Neuronal stem cell (in vitro differentiated cells): Measurements from ENCODE around the gene CLTRN.

Source experiments
- DNase-seq: peaks from one replicate; pipeline ENCODE4 v3.0.0-alpha.2; 2013; ENCODE audit warnings: low spot score
- H2AFZ ChIP-seq: one replicate; pipeline ENCODE4 v1.6.1; 2013; ENCODE audit warnings: mild to moderate bottlenecking, low read length, inconsistent platforms
- H2AK5ac ChIP-seq: 2 replicates; pipeline ENCODE4 v1.6.1; 2013; ENCODE audit warnings: low read depth, mild to moderate bottlenecking, inconsistent platforms, low read length, moderate library complexity, mixed read lengths
- H2BK120ac ChIP-seq: 2 replicates; pipeline ENCODE4 v1.6.1; 2013; ENCODE audit warnings: low read depth, mild to moderate bottlenecking, inconsistent platforms, low read length, moderate library complexity, mixed read lengths
- H2BK12ac ChIP-seq: one replicate; pipeline ENCODE4 v1.6.1; 2013; ENCODE audit warnings: low read length, inconsistent platforms
- H2BK15ac ChIP-seq: 2 replicates; pipeline ENCODE4 v1.6.1; 2013; ENCODE audit warnings: mild to moderate bottlenecking, low read length, inconsistent platforms, mixed read lengths
- H2BK5ac ChIP-seq: one replicate; pipeline ENCODE4 v1.6.1; 2013; ENCODE audit warnings: inconsistent platforms, mild to moderate bottlenecking, low read length, moderate library complexity
- H3K14ac ChIP-seq: one replicate; pipeline ENCODE4 v1.6.1; 2013; ENCODE audit warnings: low read length, inconsistent platforms
- H3K18ac ChIP-seq: 2 replicates; pipeline ENCODE4 v1.6.1; 2013; ENCODE audit warnings: low read length, inconsistent platforms
- H3K23ac ChIP-seq: 2 replicates; pipeline ENCODE4 v1.6.1; 2013; ENCODE audit warnings: low read depth, mild to moderate bottlenecking, mixed read lengths, low read length, inconsistent platforms; ENCODE audit not compliant: poor library complexity
- H3K27ac ChIP-seq: replicated peaks from 3 replicates; pipeline ENCODE4 v1.5.1; 2013; ENCODE audit warnings: low read length, inconsistent platforms
- H3K27me3 ChIP-seq, 3 experiments: 2 replicates each; pipeline ENCODE4 v1.6.1; 2013; ENCODE audit warnings: low read length in 3 of 3, mild to moderate bottlenecking in 2 of 3, inconsistent platforms in 1 of 3, low read depth in 1 of 3, mixed read lengths in 1 of 3, moderate library complexity in 1 of 3; ENCODE audit not compliant: control insufficient read depth in 3 of 3, insufficient read depth in 3 of 3
- H3K36me3 ChIP-seq, 2 donors: replicated peaks in 1 of 2; 2 replicates each; pipeline ENCODE4 v1.6.1; 2013; ENCODE audit warnings: low read length in 2 of 2; ENCODE audit not compliant: control insufficient read depth in 2 of 2, insufficient read depth in 2 of 2
- H3K4ac ChIP-seq: 2 replicates; pipeline ENCODE4 v1.6.1; 2013; ENCODE audit warnings: inconsistent platforms, mild to moderate bottlenecking, low read length, moderate library complexity
- H3K4me1 ChIP-seq, 2 donors: 1 replicate in 1 of 2; 2 replicates in 1 of 2; pipeline ENCODE4 v1.6.1; 2013; ENCODE audit warnings: low read length in 2 of 2, low read depth in 1 of 2; ENCODE audit not compliant: control insufficient read depth in 2 of 2, insufficient read depth in 1 of 2
- H3K4me2 ChIP-seq: one replicate; pipeline ENCODE4 v1.6.1; 2013; ENCODE audit warnings: mild to moderate bottlenecking, low read length, inconsistent platforms; ENCODE audit not compliant: insufficient read depth, poor library complexity, severe bottlenecking
- H3K4me3 ChIP-seq, 2 donors: 2 replicates each; pipeline ENCODE4 v1.5.1; 2013; ENCODE audit warnings: low read length in 2 of 2, mild to moderate bottlenecking in 2 of 2, inconsistent platforms in 1 of 2, moderate library complexity in 1 of 2
- H3K79me1 ChIP-seq: one replicate; pipeline ENCODE4 v1.6.1; 2013; ENCODE audit warnings: low read depth, mild to moderate bottlenecking, inconsistent platforms, low read length, moderate library complexity
- H3K9ac ChIP-seq: one replicate; pipeline ENCODE4 v1.6.1; 2013; ENCODE audit warnings: mild to moderate bottlenecking, low read depth, low read length, inconsistent platforms; ENCODE audit not compliant: poor library complexity
- H3K9me3 ChIP-seq, 2 donors: replicated peaks in 1 of 2; 2 replicates each; pipeline versions ENCODE3 to v1.6.1; 2013; ENCODE audit warnings: low read length in 2 of 2, mild to moderate bottlenecking in 2 of 2, inconsistent platforms in 1 of 2, low read depth in 1 of 2, mixed read lengths in 1 of 2, moderate library complexity in 1 of 2; ENCODE audit not compliant: control insufficient read depth in 2 of 2, insufficient read depth in 1 of 2
- H4K8ac ChIP-seq: one replicate; pipeline ENCODE4 v1.6.1; 2013; ENCODE audit warnings: low read depth, mild to moderate bottlenecking, inconsistent platforms, low read length, moderate library complexity
- H4K91ac ChIP-seq: one replicate; pipeline ENCODE4 v1.6.1; 2013; ENCODE audit warnings: low read length, low read depth, mild to moderate bottlenecking, inconsistent platforms; ENCODE audit not compliant: poor library complexity
- WGBS, 2 donors: extraction: QIAGEN DNeasy Blood & Tissue Kit; methylation state at CpG; one replicate each; pipeline ENCODE4 v1.1.7; 2013; ENCODE audit warnings: missing lambda C conversion rate in 2 of 2, mixed read lengths in 1 of 2; ENCODE audit not compliant: insufficient read length in 2 of 2, insufficient replicate concordance in 1 of 2; ENCODE audit errors: extremely low coverage in 2 of 2; 5-methylcytosine and 5-hydroxymethylcytosine counted together

The CLTRN gene

DNA sequence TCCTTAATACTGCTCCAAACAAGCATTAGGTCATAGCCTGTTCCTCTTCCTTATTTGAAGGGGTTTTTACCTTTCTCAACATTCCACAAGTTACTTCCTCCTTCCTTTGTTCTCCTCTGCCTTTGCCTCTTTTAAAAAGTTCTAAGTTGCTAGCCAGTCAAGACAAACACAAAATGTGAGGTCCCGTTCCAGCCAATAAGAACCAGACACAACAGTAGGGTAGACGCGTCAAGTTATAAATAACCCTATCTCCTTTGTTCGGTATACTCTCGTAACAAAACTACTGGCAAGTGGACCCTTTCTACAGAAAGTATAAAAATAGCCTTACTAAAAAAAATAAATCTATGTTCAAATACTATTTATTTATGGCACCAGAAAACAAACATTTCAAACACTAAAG lies 57.5 kb downstream of the CLTRN start:
- no peak overlapping the region for H2BK120ac ChIP-seq

DNA sequence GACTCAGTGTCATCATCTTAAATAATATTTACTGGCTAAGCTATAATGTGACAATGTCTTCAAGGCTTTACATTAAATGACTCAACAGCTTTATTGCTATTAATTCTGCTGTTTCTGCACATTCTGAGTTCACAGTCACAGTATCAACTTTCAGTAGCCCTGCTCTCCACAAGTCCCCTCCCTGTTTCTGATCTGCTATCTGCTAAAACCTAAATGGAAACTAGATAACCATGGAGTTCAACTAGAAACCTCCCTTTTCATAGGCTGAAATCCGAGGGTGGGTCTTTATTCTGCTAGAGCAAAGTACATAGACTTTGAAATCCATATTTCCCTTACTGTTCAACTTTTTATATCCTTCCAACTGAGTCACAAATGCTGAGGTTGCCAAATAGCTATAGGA lies 58.5 kb downstream of the CLTRN start:
- no peaks in the 10 kb centered on the region for H3K9me3 ChIP-seq
- no peak overlapping the region for H2BK15ac ChIP-seq
- H2BK12ac ChIP-seq, result no peak overlapping the region
- H2BK120ac ChIP-seq, result no peak overlapping the region
- no CpG with 5 or more reads among the region's 1 CpG for whole genome bisulfite sequencing, 2 donors
- H3K4me3 ChIP-seq, result no peak overlapping the region
- H3K79me1 ChIP-seq, result no peaks in the 10 kb centered on the region
- H2AK5ac ChIP-seq, result no peak overlapping the region
- no peak overlapping the region for H3K18ac ChIP-seq
- H3K4ac ChIP-seq, result no peak overlapping the region
- H3K36me3 ChIP-seq, result no peaks in the 10 kb centered on the region
- no peak overlapping the region for H3K23ac ChIP-seq
- no peak overlapping the region for H4K91ac ChIP-seq
- H2BK5ac ChIP-seq, result no peak overlapping the region
- no peak overlapping the region for H3K9ac ChIP-seq
- H3K27me3 ChIP-seq, result no peaks in the 10 kb centered on the region
- no peak overlapping the region for H4K8ac ChIP-seq
- no peak overlapping the region for H3K4me2 ChIP-seq
- H3K14ac ChIP-seq, result no peak overlapping the region
- H3K27ac ChIP-seq, result no peak overlapping the region
- no peak for DNase-seq
- H3K4me1 ChIP-seq, result no peaks in the 10 kb centered on the region
- H2AFZ ChIP-seq, result no peak overlapping the region

More for the DNA sequence above, 57.5 kb downstream of the CLTRN start:
- no peak overlapping the region for H3K4me3 ChIP-seq
- H2AFZ ChIP-seq, result no peak overlapping the region
- H3K79me1 ChIP-seq, result no peaks in the 10 kb centered on the region
- no peak overlapping the region for H3K27ac ChIP-seq
- H3K27me3 ChIP-seq, result no peaks in the 10 kb centered on the region
- H3K4ac ChIP-seq, result no peak overlapping the region
- no peak overlapping the region for H2AK5ac ChIP-seq
- no peak overlapping the region for H4K91ac ChIP-seq
- no peaks in the 10 kb centered on the region for H3K9me3 ChIP-seq
- H3K18ac ChIP-seq, result no peak overlapping the region
- DNase-seq, result no peak
- H2BK15ac ChIP-seq, result no peak overlapping the region
- H2BK12ac ChIP-seq, result no peak overlapping the region
- H3K4me2 ChIP-seq, result no peak overlapping the region
- no peaks in the 10 kb centered on the region for H3K4me1 ChIP-seq
- no peaks in the 10 kb centered on the region for H3K36me3 ChIP-seq
- WGBS, 2 donors, result no CpG with 5 or more reads among the region's 5 CpGs
- H2BK5ac ChIP-seq, result no peak overlapping the region
- H3K14ac ChIP-seq, result no peak overlapping the region
- no peak overlapping the region for H4K8ac ChIP-seq
- H3K23ac ChIP-seq, result no peak overlapping the region
- no peak overlapping the region for H3K9ac ChIP-seq

DNA sequence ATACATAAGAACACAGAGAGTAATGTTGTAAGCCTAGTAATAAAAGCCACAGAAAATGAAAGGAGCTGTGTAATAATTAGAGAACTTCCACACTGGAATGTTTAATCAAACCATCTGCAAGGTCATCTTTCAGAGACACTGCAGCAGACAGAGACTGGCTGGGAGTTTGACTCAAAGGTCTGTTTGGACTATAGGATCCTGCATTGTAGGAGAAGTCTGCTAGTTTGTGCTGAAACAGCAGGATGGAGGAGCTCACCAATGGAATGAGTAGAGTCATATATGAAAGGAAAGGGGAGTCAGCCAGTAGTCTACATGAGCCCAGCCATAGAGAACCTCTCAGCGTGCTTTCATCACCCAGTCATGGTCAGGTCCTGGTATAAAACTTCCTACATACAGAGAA lies 59.4 kb downstream of the CLTRN start:
- H4K8ac ChIP-seq, result no peak overlapping the region
- H3K14ac ChIP-seq, result no peak overlapping the region
- no peak overlapping the region for H3K4me2 ChIP-seq
- no peak overlapping the region for H3K18ac ChIP-seq
- no peaks in the 10 kb centered on the region for H3K36me3 ChIP-seq
- H2BK120ac ChIP-seq, result no peak overlapping the region
- H2BK12ac ChIP-seq, result no peak overlapping the region
- H3K4ac ChIP-seq, result no peak overlapping the region
- H3K9me3 ChIP-seq, result no peaks in the 10 kb centered on the region
- WGBS, 2 donors, result no CpG with 5 or more reads among the region's 1 CpG
- H2AK5ac ChIP-seq, result no peak overlapping the region
- no peak overlapping the region for H3K23ac ChIP-seq
- H3K4me3 ChIP-seq, result no peak overlapping the region
- no peaks in the 10 kb centered on the region for H3K27me3 ChIP-seq
- no peak overlapping the region for H2AFZ ChIP-seq
- H2BK15ac ChIP-seq, result no peak overlapping the region
- no peak overlapping the region for H2BK5ac ChIP-seq
- H4K91ac ChIP-seq, result no peak overlapping the region
- H3K4me1 ChIP-seq, result no peaks in the 10 kb centered on the region
- no peaks in the 10 kb centered on the region for H3K79me1 ChIP-seq
- no peak for DNase-seq
- no peak overlapping the region for H3K27ac ChIP-seq
- no peak overlapping the region for H3K9ac ChIP-seq

DNA sequence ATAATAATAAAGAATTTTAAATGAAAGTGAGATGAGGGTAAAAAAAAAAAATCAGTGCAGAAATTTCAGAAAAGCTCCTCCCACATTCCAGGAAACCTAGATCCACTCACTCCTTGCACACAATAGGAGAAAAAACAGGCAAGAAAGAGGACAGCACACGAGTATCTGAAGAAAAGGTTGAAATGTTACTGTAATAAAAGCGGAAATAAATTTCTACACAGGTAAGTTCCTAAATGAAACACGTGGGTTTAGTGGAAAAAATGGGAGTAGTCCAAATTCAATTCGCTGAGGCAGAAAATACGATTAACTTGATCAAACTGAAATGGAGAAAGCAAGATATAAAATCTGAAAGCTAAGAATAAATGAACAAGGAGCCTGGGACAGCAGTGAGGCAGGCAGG lies 61.8 kb downstream of the CLTRN start:
- no peak overlapping the region for H3K9ac ChIP-seq
- H3K36me3 ChIP-seq, result no peaks in the 10 kb centered on the region
- H3K4me2 ChIP-seq, result no peak overlapping the region
- H2BK120ac ChIP-seq, result no peak overlapping the region
- no peak overlapping the region for H3K4ac ChIP-seq
- no peak overlapping the region for H4K8ac ChIP-seq
- H2BK5ac ChIP-seq, result no peak overlapping the region
- no peak overlapping the region for H2BK12ac ChIP-seq
- DNase-seq, result no peak
- H3K18ac ChIP-seq, result no peak overlapping the region
- H3K79me1 ChIP-seq, result no peaks in the 10 kb centered on the region
- H2AFZ ChIP-seq, result no peak overlapping the region
- no peak overlapping the region for H3K23ac ChIP-seq
- no peaks in the 10 kb centered on the region for H3K27me3 ChIP-seq
- no CpG with 5 or more reads among the region's 5 CpGs for WGBS, 2 donors
- H3K9me3 ChIP-seq, result no peaks in the 10 kb centered on the region
- no peak overlapping the region for H4K91ac ChIP-seq
- H3K14ac ChIP-seq, result no peak overlapping the region
- no peak overlapping the region for H2AK5ac ChIP-seq
- no peak overlapping the region for H3K4me3 ChIP-seq
- no peak overlapping the region for H2BK15ac ChIP-seq
- H3K4me1 ChIP-seq, result no peaks in the 10 kb centered on the region
- H3K27ac ChIP-seq, result no peak overlapping the region
